Neural cell (in vitro differentiated cells): Measurements from ENCODE around the gene WDR12. TPM values are rescaled to one million over a fixed set of nuclear protein-coding genes. Genes with fewer than 3 reads are reported as not detected.
"Not testable (repeated sequence)": the region's sequence is repeated elsewhere in the genome, so short reads cannot be mapped to it uniquely, and the experiment has no call there.

Source experiments
- H2AFZ ChIP-seq: fragments of 200-600, 300-800 bp; sonication (generic), shearing (Covaris generic); 2 replicates; pipeline ENCODE4 v1.6.0; 2014; ENCODE audit warnings: low read depth, mild to moderate bottlenecking, antibody characterized with exemption, low read length, moderate library complexity
- H3F3A ChIP-seq: fragments of 200-600 bp; shearing (Covaris generic); 2 replicates; pipeline ENCODE4 v1.6.1; 2016; ENCODE audit warnings: mild to moderate bottlenecking, moderate library complexity, mixed read lengths, antibody characterized with exemption, low read length; ENCODE audit not compliant: insufficient read depth, poor library complexity, severe bottlenecking
- H3K27ac ChIP-seq: fragments of 200-600, 300-800 bp; sonication (generic), shearing (Covaris generic); 2 replicates; pipeline ENCODE4 v1.5.1; 2014; ENCODE audit warnings: mild to moderate bottlenecking, low read length, moderate library complexity
- H3K27me3 ChIP-seq: fragments of 300-800, 200-600 bp; sonication (generic), shearing (Covaris generic); 2 replicates; pipeline ENCODE4 v1.6.0; 2014; ENCODE audit warnings: mild to moderate bottlenecking, low read depth, low read length, moderate library complexity; ENCODE audit not compliant: insufficient read depth
- H3K36me3 ChIP-seq: fragments of 300-800, 200-600 bp; sonication (generic), shearing (Covaris generic); 2 replicates; pipeline ENCODE4 v1.5.1; 2014; ENCODE audit warnings: mild to moderate bottlenecking, antibody characterized with exemption, low read length, moderate library complexity; ENCODE audit not compliant: insufficient read depth
- H3K4me2 ChIP-seq: fragments of 300-800, 200-600 bp; sonication (generic), shearing (Covaris generic); 2 replicates; pipeline ENCODE4 v1.6.0; 2014; ENCODE audit warnings: mild to moderate bottlenecking, low read length
- H3K4me3 ChIP-seq: fragments of 300-800, 200-600 bp; sonication (generic), shearing (Covaris generic); 2 replicates; pipeline ENCODE4 v1.5.1; 2014; ENCODE audit warnings: mild to moderate bottlenecking, low read length, moderate library complexity
- H3K79me2 ChIP-seq: fragments of 200-600 bp; shearing (Covaris generic); replicated peaks from 2 replicates; pipeline ENCODE4 v1.6.0; 2014; ENCODE audit warnings: mild to moderate bottlenecking, low read length, moderate library complexity; ENCODE audit not compliant: insufficient read depth
- H3K9ac ChIP-seq: fragments of 300-800, 200-600 bp; sonication (generic), shearing (Covaris generic); 2 replicates; pipeline ENCODE4 v1.6.1; 2016; ENCODE audit warnings: mild to moderate bottlenecking, low read length, mixed read lengths
- H3K9me2 ChIP-seq: fragments of 200-600 bp; shearing (Covaris generic); 2 replicates; pipeline ENCODE4 v1.6.1; 2016; ENCODE audit warnings: mild to moderate bottlenecking, low read length, mixed read lengths; ENCODE audit not compliant: insufficient read depth
- H3K9me3 ChIP-seq: fragments of 200-600, 300-800 bp; sonication (generic), shearing (Covaris generic); 2 replicates; pipeline ENCODE4 v1.6.1; 2016; ENCODE audit warnings: mild to moderate bottlenecking, mixed run types, low read length, moderate library complexity, mixed read lengths
- H4K20me1 ChIP-seq: fragments of 200-600 bp; shearing (Covaris generic); 2 replicates; pipeline ENCODE4 v1.6.1; 2016; ENCODE audit warnings: mild to moderate bottlenecking, mixed run types; ENCODE audit not compliant: insufficient read depth
- CTCF ChIP-seq: fragments of 450-650 bp; IDR thresholded peaks from 2 replicates; pipeline ENCODE4 v1.5.1; 2014; ENCODE audit warnings: antibody characterized with exemption, mild to moderate bottlenecking, moderate library complexity; ENCODE audit not compliant: poor library complexity, severe bottlenecking
- EP300 ChIP-seq: fragments of 450-650 bp; conservative IDR thresholded peaks from 2 replicates; pipeline ENCODE4 v1.6.1; 2014; ENCODE audit warnings: antibody characterized with exemption, mild to moderate bottlenecking, moderate library complexity; ENCODE audit not compliant: poor library complexity, severe bottlenecking
- EZH2 ChIP-seq: fragments of 200-600, 300-800 bp; shearing (Covaris generic), sonication (generic); IDR thresholded peaks from 2 replicates; pipeline ENCODE4 v1.6.1; 2014; ENCODE audit warnings: antibody characterized with exemption, low read length, borderline replicate concordance, mild to moderate bottlenecking; ENCODE audit not compliant: insufficient read depth, poor library complexity, severe bottlenecking
- MXI1 ChIP-seq: fragments of 450-650 bp; conservative IDR thresholded peaks from 2 replicates; pipeline ENCODE4 v1.6.1; 2014; ENCODE audit warnings: antibody characterized with exemption, mild to moderate bottlenecking; ENCODE audit not compliant: poor library complexity, severe bottlenecking
- POLR2AphosphoS5 ChIP-seq: IDR thresholded peaks from 2 replicates; pipeline ENCODE4 v1.6.1; 2012
- RAD21 ChIP-seq: fragments of 450-650 bp; conservative IDR thresholded peaks from 2 replicates; pipeline ENCODE4 v1.6.1; 2014; ENCODE audit warnings: antibody characterized with exemption, mild to moderate bottlenecking, moderate library complexity
- REST ChIP-seq: IDR thresholded peaks from 2 replicates; pipeline ENCODE4 v1.6.1; 2012; ENCODE audit warnings: borderline replicate concordance
- SMC3 ChIP-seq: fragments of 450-650 bp; conservative IDR thresholded peaks from 2 replicates; pipeline ENCODE4 v1.6.1; 2014; ENCODE audit warnings: antibody characterized with exemption, mild to moderate bottlenecking, moderate library complexity; ENCODE audit not compliant: poor library complexity
- TAF1 ChIP-seq: IDR thresholded peaks from 2 replicates; pipeline ENCODE4 v1.6.1; 2012; ENCODE audit warnings: low read depth
- polyA plus RNA-seq: library from polyadenylated mRNA; depleted of rRNA; stranded (reverse); fragments of >200 nt; gene quantifications from 2 replicates; pipeline ENCODE4 v1.2.3, GENCODE V29; 2014

The WDR12 gene
- polyA plus RNA-seq, 1 donor from 2014 or later, result 26.8 TPM

- H3K9ac ChIP-seq, result no peak overlapping the region
- H3K9me2 ChIP-seq, result no peaks in the 10 kb centered on the region
- H4K20me1 ChIP-seq, result no peaks in the 10 kb centered on the region
- TF ChIP-seq TAF1 (no peak), RAD21 (no peak), POLR2AphosphoS5 (no peak), SMC3 (no peak), EP300 (no peak), MXI1 (no peak), EZH2 (no peak), REST (no peak)
- H3K79me2 ChIP-seq, result no peaks in the 10 kb centered on the region
- H3K36me3 ChIP-seq, result no peaks in the 10 kb centered on the region
- H3K27ac ChIP-seq, result no peak overlapping the region
- no peak overlapping the region for H3K4me2 ChIP-seq
- H3K27me3 ChIP-seq, result no peaks in the 10 kb centered on the region
- H3F3A ChIP-seq, result no peaks in the 10 kb centered on the region
- no peak overlapping the region for H2AFZ ChIP-seq
- no peak overlapping the region for H3K4me3 ChIP-seq
- no peaks in the 10 kb centered on the region for H3K9me3 ChIP-seq
Measured at GRCh38 chr2:202932425-202933138, 21.1 kb upstream of the WDR12 start.

GRCh38 chr2:202918860-202919259 is 7.4 kb upstream of the WDR12 start:
- Histone ChIP-seq H3K36me3 (no peaks in the 10 kb centered on the region), H3K27ac (no peak overlapping the region), H3K9me2 (no peaks in the 10 kb centered on the region), H2AFZ (no peak overlapping the region), H4K20me1 (no peaks in the 10 kb centered on the region), H3K4me2 (no peak overlapping the region), H3K9ac (no peak overlapping the region), H3F3A (no peaks in the 10 kb centered on the region), H3K27me3 (no peaks in the 10 kb centered on the region), H3K79me2 (no peaks in the 10 kb centered on the region), H3K9me3 (no peaks in the 10 kb centered on the region), H3K4me3 (no peak overlapping the region)
- TF ChIP-seq MXI1, result no peak
- no peak for TF ChIP-seq POLR2AphosphoS5
- TF ChIP-seq SMC3, result no peak
- no peak for TF ChIP-seq TAF1
- no peak for TF ChIP-seq EP300
- no peak for TF ChIP-seq RAD21
- TF ChIP-seq EZH2, result no peak
- TF ChIP-seq CTCF, result no peak
- no peak for TF ChIP-seq REST

GRCh38 chr2:202912342-202913201 is 1.1 kb upstream of the WDR12 start:
- H3K9me2 ChIP-seq, H3F3A ChIP-seq, H2AFZ ChIP-seq, H3K36me3 ChIP-seq, H3K27me3 ChIP-seq, H4K20me1 ChIP-seq, H3K9me3 ChIP-seq: not testable (repeated sequence)
- Histone ChIP-seq H3K4me3 (peak overlapping the region; percentile 93), H3K4me2 (peak overlapping the region; percentile 39), H3K79me2 (peaks cover 26% of the 10 kb centered on the region), H3K27ac (peak overlapping the region; percentile 98), H3K9ac (peak overlapping the region; percentile 90)
